DMS153 treated with DMSO at 0.1 percent for 48 hours (cell line): Measurements from ENCODE around the gene NCCRP1.
"Not testable (repeated sequence)": the region's sequence is repeated elsewhere in the genome, so short reads cannot be mapped to it uniquely, and the experiment has no call there.

Experiments used
- DNase-seq: peaks from one replicate; lab custom pipeline; 2025; ENCODE audit not compliant: unreplicated experiment; lab: John Stamatoyannopoulos, UW

Gene NCCRP1

DNA sequence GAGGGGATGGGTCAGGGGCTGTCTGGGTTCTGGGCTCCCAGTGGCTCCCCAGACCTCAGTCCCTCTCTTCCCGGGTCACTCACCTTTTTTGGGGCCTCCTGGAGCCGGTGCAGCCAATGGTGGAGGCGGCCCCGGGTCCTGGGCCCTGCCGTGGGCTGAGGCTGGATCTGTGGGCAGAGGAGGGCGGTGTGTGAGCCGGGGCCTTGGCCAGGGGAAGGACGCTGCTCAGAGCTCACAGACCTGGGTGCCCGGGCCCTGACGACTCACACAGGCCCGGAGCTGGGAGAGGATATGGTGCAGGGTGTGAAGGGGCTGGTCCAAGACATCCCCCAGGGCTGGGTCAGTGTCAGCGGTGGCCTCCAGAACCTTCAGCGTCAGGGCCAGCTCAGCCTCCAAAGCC lies 47.0 kb downstream of the NCCRP1 start:
- DNase-seq: not testable (repeated sequence)

- not testable (repeated sequence) for DNase-seq
These were observed 47.8 kb downstream of the NCCRP1 start, which contains the start of gene IFNL3 for GRCh38 chr19:39244410-39245100. TSS of gene IFNL3 (minus strand) at chr19:39245006. CDS start at chr19:39244967, 39 bp downstream.

DNA sequence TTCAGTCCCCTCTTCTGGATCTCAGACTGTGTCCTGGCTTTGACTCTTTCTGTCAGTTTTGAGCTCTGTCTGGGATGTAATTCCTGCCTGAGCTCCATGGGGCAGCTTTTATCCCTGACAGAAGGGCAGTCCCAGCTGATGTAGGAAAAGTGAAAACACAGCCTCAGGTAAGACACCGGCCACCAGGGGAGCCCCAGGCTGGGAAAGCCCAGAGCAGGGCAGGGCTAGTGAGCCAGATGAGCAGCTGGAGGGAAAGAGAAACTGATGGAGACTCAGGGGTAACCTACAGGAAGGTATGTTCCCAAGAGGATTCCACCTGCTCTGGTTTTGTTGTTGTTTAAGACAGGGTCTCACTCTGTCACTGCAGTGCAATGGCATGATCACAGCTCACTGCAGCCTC lies 48.4 kb downstream of the NCCRP1 start:
- not testable (repeated sequence) for DNase-seq

DNA sequence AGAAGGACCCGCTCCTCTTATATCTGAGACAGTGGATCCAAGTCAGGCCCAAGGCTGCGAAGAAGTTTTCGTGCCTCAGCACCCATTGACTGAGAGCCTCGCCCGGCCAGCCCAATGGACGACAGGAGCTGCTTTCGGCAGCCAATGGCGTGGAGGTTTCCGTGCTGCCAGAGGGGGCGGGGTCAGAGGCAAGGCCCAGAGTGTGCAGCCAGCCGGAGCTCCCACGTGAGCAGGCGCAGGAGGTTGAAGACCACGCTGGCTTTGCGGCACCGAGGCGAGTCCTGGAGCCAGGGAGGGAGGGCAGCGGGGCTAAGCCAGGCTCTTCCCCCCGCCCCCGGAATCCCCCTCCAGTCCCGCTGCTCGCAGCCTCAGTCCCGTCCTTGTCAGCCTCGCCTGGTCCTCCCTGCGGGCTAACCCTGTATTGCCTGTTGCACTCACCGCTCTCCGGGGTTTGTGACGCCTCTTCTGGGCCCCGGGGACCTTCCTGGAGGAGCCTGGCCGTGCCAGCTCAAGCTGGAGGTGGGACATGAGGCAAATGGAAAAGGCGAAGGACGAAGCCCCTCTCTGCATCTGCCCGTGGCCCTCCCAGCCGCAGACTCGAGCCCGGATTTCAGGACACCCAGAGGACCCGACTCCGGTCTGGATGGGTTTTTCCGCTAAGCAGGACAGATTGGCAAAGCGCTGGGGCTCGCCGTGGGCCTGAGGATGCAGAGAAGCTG lies 50.3 kb downstream of the NCCRP1 start:
- peak; percentile 12 for DNase-seq

DNA sequence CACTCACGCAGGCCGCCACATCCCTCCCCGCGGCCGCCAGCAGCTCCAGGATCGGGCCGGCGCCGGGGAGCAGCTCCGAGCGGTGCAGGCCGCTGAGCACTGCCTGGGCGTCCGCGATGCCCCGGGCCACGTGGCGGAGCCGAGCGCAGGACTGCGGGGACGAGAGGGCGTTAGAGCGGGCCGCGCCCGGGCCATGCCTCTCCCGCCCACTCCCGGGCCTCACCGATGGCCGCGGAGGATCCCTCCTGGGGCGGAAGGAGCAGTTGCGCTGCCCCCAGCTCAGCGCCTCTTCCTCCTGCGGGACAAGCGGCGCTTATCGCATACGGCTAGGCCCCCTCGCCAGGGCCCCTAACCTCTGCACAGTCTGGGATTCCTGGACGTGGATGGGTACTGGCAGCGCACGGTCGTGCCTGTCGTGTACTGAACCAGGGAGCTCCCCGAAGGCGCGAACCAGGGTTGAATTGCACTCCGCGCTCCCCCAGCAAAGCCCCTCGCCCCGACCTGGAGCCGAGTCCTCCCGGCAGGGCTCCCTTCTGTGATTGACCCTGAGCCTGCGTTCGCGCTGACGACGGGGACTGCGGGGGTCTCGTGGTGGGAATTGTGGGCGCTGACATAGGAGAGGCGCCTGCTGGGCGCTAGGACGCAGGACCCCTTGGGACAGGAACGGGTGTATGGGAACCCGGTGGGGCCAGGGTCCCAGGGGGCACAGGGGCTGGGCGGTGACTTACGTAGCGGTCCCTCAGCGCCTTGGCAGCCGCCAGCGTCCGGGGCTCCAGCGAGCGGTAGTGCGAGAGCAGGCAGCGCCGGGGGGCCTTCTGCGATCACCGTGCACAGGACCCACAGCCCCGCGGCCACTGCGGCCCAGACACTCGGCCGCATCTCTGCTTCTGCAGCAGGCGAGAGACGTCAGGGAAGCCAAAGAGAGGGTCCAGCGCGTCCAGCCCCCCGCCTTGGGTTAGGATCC lies 51.2 kb downstream of the NCCRP1 start:
- no peak for DNase-seq

DNA sequence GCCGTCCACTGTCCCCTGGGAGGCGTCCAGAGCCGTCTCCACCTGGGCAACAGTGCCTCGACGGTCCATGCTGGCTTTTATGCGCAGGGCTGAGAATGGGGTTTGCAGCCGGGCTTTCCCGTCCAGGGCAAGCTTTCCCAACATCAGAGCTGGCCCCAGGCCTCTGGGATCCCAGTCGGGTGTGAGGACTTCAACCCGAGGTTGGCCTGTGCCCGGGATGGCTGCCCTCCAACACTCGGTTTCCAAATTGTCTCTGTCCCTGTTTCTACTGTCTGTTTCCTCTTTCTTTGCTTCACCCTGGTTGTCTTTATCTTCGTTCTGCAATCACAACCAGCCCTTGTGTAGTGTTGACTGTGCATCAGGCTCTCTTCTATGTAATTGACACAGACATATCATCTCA lies 52.0 kb downstream of the NCCRP1 start, which contains the start of gene IFNL4:
TSS of gene IFNL4 (minus strand) at position 51 of the 400 bp plus-strand sequence.
- DNase-seq: no peak

- DNase-seq: no peak
These were observed 54.3 kb downstream of the NCCRP1 start for GRCh38 chr19:39251081-39251480.
